WTC11 (cell line): ENCODE measurements around the gene THRSP.

ENCODE experiments used
- ZBTB21 ChIP-seq: sonication (generic); formaldehyde crosslinking; IDR thresholded peaks from 2 replicates; pipeline ENCODE4 v1.8.1; 2023; ENCODE audit warnings: mild to moderate bottlenecking, missing genetic modification reagents, borderline replicate concordance
- ZNF219 ChIP-seq: sonication (generic); formaldehyde crosslinking; IDR thresholded peaks from 2 replicates; pipeline ENCODE4 v1.8.0; 2023; ENCODE audit warnings: missing genetic modification reagents, mild to moderate bottlenecking, borderline replicate concordance

DNA sequence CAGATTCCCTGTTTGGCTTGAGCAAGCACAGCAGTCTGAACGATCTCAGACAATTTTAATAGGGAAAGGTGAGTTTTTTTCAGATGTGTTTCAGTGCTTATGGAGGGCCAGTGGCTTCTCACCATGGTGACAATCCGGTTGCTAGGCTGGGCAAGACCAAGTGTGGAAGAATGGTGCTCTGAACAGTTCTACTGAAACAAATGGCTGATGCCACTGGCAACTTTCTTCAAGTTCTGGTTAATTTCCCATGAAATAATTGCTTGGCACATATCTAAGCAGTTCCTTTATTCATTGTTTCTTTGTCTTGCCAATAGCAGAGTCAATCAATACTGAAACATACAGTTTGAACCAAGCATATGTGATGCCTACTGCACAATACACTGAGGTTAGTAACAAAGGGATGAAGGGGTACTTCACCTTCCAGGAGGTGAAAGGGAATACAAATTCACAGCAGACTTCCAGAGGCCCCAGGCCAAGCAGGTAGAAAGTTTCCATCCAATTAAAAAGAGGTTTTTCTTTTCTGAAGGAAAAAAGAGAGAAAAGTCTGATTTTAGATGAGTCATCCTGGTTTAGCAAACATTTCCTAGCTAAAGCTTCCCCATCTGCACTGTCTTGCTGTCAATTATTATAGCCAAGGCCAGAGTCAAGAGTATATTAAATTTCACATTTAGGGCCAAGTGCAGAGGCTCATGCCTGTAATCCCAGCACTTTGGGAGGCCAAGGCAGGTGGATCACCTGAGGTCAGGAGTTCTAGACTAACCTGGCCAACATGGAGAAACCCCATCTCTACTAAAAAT is 37.2 kb downstream of the THRSP start:
- TF ChIP-seq ZNF219 (CRISPR knock-in tag): no peak
- no peak for TF ChIP-seq ZBTB21 (CRISPR knock-in tag)
